K562 (cell line): ENCODE data around the gene GPX5. TPM values are rescaled to one million over a fixed set of nuclear protein-coding genes. Genes with fewer than 3 reads are reported as not detected.

Experiments
- CTBP1 ChIP-seq: fragments of 450-650 bp; IDR thresholded peaks from 2 replicates; pipeline ENCODE4 v1.6.1; 2016; ENCODE audit warnings: borderline replicate concordance
- EHMT2 ChIP-seq: fragments of 450-650 bp; IDR thresholded peaks from 2 replicates; pipeline ENCODE4 v1.6.1; 2018; ENCODE audit warnings: antibody characterized with exemption
- HIVEP1 ChIP-seq: fragments of 250-450 bp; sonication (Bioruptor Pico); IDR thresholded peaks from 2 replicates; pipeline ENCODE4 v1.4.0; 2020; ENCODE audit warnings: mild to moderate bottlenecking
- HNRNPUL1 ChIP-seq: fragments of 200-400 bp; formaldehyde crosslinking; IDR thresholded peaks from 2 replicates; pipeline ENCODE4 v1.6.1; 2017; ENCODE audit warnings: low read length
- HOXB6 ChIP-seq: fragments of 250-450 bp; sonication (Bioruptor Pico); IDR thresholded peaks from 2 replicates; pipeline ENCODE4 v1.5.1; 2022; ENCODE audit warnings: mild to moderate bottlenecking, borderline replicate concordance
- KDM1A ChIP-seq, 2 experiments: fragments of 450-650 bp; IDR thresholded peaks; 2 replicates each; pipeline ENCODE4 v1.6.1; 2016; ENCODE audit warnings: mild to moderate bottlenecking in 2 of 2
- MTF1 ChIP-seq: fragments of 250-450 bp; sonication (Bioruptor Pico); IDR thresholded peaks from 2 replicates; pipeline ENCODE4 v1.9.0; 2021; ENCODE audit warnings: moderate library complexity, mild to moderate bottlenecking, inconsistent platforms, borderline replicate concordance
- PBX2 ChIP-seq, 2 experiments: IDR thresholded peaks in 1 of 2; conservative IDR thresholded peaks in 1 of 2; 2 replicates each; pipeline ENCODE4 v1.6.1; 2016; ENCODE audit warnings: low read depth in 2 of 2, mild to moderate bottlenecking in 1 of 2, missing compliant biosample characterization in 1 of 2, missing genetic modification characterization in 1 of 2, moderate library complexity in 1 of 2
- RAD21 ChIP-seq, 2 experiments: fragments of 250-450 bp in 1 of 2; fragments of 450-650 bp in 1 of 2; sonication (Bioruptor Pico) in 1 of 2; formaldehyde crosslinking in 1 of 2; IDR thresholded peaks in 1 of 2; conservative IDR thresholded peaks in 1 of 2; 2 replicates each; pipeline versions ENCODE4 v1.4.0 to v1.8.0; 2020 to 2022; ENCODE audit warnings: mild to moderate bottlenecking in 2 of 2, moderate library complexity in 1 of 2
- RBM39 ChIP-seq: fragments of 200-400 bp; formaldehyde crosslinking; optimal IDR thresholded peaks from 2 replicates; pipeline ENCODE3; 2018; ENCODE audit warnings: low read depth, low read length
- TCF7 ChIP-seq: sonication (generic); IDR thresholded peaks from 2 replicates; pipeline ENCODE4 v1.6.1; 2016; ENCODE audit warnings: antibody characterized with exemption, borderline replicate concordance
- TCFL5 ChIP-seq: fragments of 250-450 bp; sonication (Bioruptor Pico); conservative IDR thresholded peaks from 2 replicates; pipeline ENCODE4 v1.6.1; 2021; ENCODE audit warnings: mild to moderate bottlenecking, moderate library complexity, matching md5 sums
- VEZF1 ChIP-seq: fragments of 200-800 bp; sonication (Bioruptor generic); IDR thresholded peaks from 2 replicates; pipeline ENCODE4 v1.6.1; 2017; ENCODE audit warnings: missing genetic modification characterization, missing compliant biosample characterization
- XRCC4 ChIP-seq: IDR thresholded peaks from one replicate; pipeline ENCODE4 v1.6.1; 2011; ENCODE audit not compliant: insufficient read depth, insufficient read length; ENCODE audit errors: extremely low read depth
- ZBTB34 ChIP-seq: fragments of 250-450 bp; sonication (Bioruptor Pico); IDR thresholded peaks from 2 replicates; pipeline ENCODE4 v1.8.0; 2021; ENCODE audit warnings: mild to moderate bottlenecking, moderate library complexity
- ZNF23 ChIP-seq: fragments of 250-450 bp; sonication (Bioruptor Pico); IDR thresholded peaks from 2 replicates; pipeline ENCODE4 v1.4.0; 2020; ENCODE audit warnings: mild to moderate bottlenecking
- ZNF507 ChIP-seq: conservative IDR thresholded peaks from 2 replicates; pipeline ENCODE4 v1.6.1; 2017; ENCODE audit warnings: missing genetic modification characterization, missing compliant biosample characterization
- polyA plus RNA-seq, 8 experiments: library from polyadenylated mRNA; depleted of rRNA in 4 of 8; stranded (reverse) in 5 of 8; unstranded in 3 of 8; fragments of >200 nt; fragmentation: Nextera tagmentation in 2 of 8; fragmentation: Illumina TruSeq in 1 of 8; extraction: Ambion mirVana in 2 of 8; extraction: Trizol in 1 of 8; gene quantifications; 2 replicates each; pipeline versions ENCODE4 v1.2.1 to v1.2.3, GENCODE V29; 2011 to 2014; ENCODE audit warnings: inconsistent platforms in 1 of 8, missing spikeins in 1 of 8
- total RNA-seq, 7 experiments: library from RNA; depleted of rRNA in 6 of 7; stranded (reverse); fragments of >200 nt in 6 of 7; fragmentation: Illumina TruSeq in 2 of 7; extraction: Trizol in 2 of 7; gene quantifications; 2 replicates each; pipeline versions ENCODE4 v1.2.1 to v1.2.3, GENCODE V29; 2011 to 2021; ENCODE audit warnings: low replicate concordance in 1 of 7
- TF ChIP-seq, protein P1 (sequence below), 2 experiments: fragments of 450-650 bp in 1 of 2; IDR thresholded peaks; 2 replicates each; pipeline ENCODE4 v1.6.1; 2011 to 2017; ENCODE audit warnings: low read depth in 2 of 2, antibody characterized with exemption in 1 of 2, borderline replicate concordance in 1 of 2, low read length in 1 of 2, mild to moderate bottlenecking in 1 of 2, mixed read lengths in 1 of 2; ENCODE audit not compliant: control insufficient read depth in 1 of 2

Gene GPX5
- total and polyA plus RNA-seq, 9 of the 15 experiments (the other 6 are each of a cell fraction or from before 2014, with no cell fraction given) = 0.07 to 0.18 (median 0.15) TPM; not detected in 6

- TF ChIP-seq PBX2 (CRISPR knock-in tag; IDR thresholded peaks at IDR 0.05; ENCODE audit: low read depth) (no peak), PBX2 (tag; conservative IDR thresholded peaks at IDR 0.05; ENCODE audit: low read depth) (no peak), HOXB6 (CRISPR knock-in tag) (no peak), TCF7 (no peak), KDM1A (IDR thresholded peaks at IDR 0.05) (peak in 1 of 2 experiments; percentile 9; a peak in 1 of 4 replicates), CTBP1 (no peak), EHMT2 (peak; percentile 84), HNRNPUL1 (no peak), RBM39 (no peak), RAD21 (CRISPR knock-in tag; conservative IDR thresholded peaks at IDR 0.05 in 1 of 2, IDR thresholded peaks at IDR 0.05 in 1 of 2) (peak; percentile 7 to 22; a peak in 1 of 4 replicates), VEZF1 (CRISPR knock-in tag) (no peak), ZBTB34 (no peak), MTF1 (CRISPR knock-in tag) (no peak), TCFL5 (CRISPR knock-in tag) (0 out of 2 replicates have a peak, but pooled peaks have one; percentile 11), HIVEP1 (peak; percentile 5; the same call in 1 of the 2 replicates), ZNF23 (CRISPR knock-in tag) (no peak), ZNF507 (tag) (no peak), XRCC4 (no peak)
- TF ChIP-seq, protein P1, sequence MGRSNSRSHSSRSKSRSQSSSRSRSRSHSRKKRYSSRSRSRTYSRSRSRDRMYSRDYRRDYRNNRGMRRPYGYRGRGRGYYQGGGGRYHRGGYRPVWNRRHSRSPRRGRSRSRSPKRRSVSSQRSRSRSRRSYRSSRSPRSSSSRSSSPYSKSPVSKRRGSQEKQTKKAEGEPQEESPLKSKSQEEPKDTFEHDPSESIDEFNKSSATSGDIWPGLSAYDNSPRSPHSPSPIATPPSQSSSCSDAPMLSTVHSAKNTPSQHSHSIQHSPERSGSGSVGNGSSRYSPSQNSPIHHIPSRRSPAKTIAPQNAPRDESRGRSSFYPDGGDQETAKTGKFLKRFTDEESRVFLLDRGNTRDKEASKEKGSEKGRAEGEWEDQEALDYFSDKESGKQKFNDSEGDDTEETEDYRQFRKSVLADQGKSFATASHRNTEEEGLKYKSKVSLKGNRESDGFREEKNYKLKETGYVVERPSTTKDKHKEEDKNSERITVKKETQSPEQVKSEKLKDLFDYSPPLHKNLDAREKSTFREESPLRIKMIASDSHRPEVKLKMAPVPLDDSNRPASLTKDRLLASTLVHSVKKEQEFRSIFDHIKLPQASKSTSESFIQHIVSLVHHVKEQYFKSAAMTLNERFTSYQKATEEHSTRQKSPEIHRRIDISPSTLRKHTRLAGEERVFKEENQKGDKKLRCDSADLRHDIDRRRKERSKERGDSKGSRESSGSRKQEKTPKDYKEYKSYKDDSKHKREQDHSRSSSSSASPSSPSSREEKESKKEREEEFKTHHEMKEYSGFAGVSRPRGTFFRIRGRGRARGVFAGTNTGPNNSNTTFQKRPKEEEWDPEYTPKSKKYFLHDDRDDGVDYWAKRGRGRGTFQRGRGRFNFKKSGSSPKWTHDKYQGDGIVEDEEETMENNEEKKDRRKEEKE (IDR thresholded peaks at IDR 0.05; ENCODE audit: borderline replicate concordance in 1 of 2, control insufficient read depth in 1 of 2, low read depth in 2 of 2, low read length in 1 of 2) = no peak
Measured at GRCh38 chr6:28553384-28553985, 27.8 kb downstream of the GPX5 start (continued).
